NOMO-1 (cell line): Measurements from ENCODE around the gene ZNF367.

Experiments
- DNase-seq, 2 experiments: peaks; one replicate each; lab custom pipeline; 2025; ENCODE audit not compliant: unreplicated experiment in 2 of 2; lab: John Stamatoyannopoulos, UW

Gene ZNF367

DNA sequence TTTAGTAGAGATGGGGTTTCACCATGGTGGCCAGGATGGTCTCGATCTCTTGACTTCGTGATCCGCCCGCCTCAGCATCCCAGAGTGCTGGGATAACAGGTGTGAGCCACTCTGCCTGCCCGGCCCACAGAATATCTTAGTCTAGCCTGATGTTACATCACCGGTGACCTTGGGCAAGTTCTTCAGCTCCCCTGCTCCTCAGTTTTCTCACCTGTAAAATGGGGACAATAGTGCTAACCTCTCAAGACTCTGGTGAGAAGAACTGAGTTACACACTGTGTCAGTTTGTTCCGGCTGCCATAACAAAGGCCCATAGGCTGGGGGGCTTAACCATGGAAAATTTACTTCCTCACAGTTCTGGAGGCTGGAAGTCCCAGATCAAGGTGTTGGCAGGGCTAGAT, 19.3 kb upstream of the ZNF367 start:
- DNase-seq: no peak

GRCh38 chr9:96436456-96437126, 18.4 kb upstream of the ZNF367 start:
- DNase-seq: no peak

GRCh38 chr9:96436063-96436455, 17.9 kb upstream of the ZNF367 start:
- no peak for DNase-seq

DNA sequence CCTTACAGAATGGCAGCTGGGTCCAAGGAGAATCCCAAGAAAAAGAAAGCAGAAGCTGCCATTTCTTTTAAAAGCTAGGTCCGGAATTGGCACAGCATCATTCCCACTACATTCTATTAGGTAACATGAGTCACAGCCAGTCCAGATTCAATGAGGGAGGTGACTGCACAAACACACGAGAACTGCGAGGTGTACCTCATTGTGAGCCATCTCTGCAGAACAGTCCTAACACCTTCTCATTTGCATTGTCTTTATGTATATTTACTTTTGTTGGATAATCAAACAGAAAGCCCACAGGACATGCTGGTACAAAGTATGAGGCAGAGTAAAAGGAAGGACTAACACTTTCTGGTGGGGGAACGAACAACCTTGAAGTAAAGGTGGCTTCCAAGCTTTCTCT, 17.2 kb upstream of the ZNF367 start:
- DNase-seq: no peak

- no peak for DNase-seq
These were observed 12.2 kb upstream of the ZNF367 start for GRCh38 chr9:96430377-96430776.

DNA sequence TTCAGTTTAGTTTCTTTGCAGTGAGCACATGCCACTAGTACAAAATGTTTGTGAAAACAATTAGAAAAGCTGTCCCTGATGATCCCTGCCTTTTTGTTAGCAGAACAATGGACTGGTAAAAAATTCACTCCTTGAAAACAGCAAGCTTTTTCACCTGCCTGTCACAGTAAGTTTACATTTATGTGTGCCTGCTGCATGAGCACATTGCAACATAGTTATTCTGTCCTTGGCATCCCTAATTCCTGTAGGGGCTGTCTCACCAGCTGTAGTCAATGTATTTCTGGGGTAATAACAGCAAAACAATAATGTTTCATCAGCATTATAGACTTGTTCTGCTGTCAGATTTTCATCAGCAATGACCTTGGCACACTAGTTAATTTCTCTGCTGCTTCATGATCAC, 11.6 kb upstream of the ZNF367 start:
- DNase-seq: no peak

GRCh38 chr9:96425500-96426169, 7.5 kb upstream of the ZNF367 start:
- no peak for DNase-seq

DNA sequence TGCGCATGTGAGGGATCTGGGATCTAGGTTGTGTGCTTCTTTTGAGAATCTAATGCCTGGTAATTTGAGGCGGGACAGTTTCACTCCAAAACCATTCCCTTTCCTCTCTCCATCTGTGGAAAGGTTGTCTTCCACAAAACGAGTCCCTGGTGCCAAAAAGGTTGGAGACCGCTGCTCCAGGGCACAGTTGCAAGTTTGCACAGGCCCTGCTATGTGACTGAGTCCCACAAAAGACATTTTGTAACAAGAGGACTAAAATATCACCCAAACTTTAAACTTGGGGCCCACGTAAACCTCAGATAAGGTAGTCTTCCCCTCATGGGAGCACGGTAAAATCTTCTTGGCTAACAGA, 5.8 kb upstream of the ZNF367 start:
- DNase-seq: no peak

GRCh38 chr9:96423322-96423984, 5.3 kb upstream of the ZNF367 start:
- DNase-seq: no peak

DNA sequence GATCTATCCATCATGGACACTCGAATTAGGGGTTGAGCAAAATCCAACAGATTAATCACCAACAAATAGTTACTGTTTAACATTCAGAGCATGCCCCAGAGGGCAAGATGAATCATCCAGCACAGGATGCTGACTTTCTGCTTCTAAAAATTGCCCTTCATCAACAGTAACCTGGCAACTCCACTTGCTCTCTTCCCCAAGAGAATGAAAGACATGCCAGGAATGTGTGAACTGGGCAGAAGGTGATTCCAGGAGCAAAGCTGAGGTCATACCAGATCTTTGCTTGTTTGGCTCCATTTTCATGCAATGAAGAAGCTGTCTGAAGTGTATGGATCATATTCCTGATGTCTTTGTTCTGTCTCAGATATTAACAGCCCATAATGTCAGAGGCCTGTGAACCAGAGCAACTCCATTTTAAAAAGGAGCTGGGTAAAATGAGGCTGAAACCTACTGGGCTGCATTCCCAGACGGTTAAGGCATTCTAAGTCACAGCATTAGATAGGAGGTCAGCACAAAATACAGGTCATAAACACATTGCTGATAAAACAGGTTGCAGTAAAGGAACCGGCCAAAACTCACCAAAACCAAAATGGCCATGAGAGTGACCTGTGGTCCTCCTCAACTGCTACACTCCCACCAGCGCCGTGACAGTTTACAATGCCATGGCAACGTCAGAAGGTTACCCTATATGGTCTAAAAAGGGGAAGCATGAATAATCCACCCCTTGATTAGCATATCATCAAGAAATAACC, 2.5 kb upstream of the ZNF367 start:
- peak; percentile 43 to 63 for DNase-seq

GRCh38 chr9:96419691-96419969, 1.5 kb upstream of the ZNF367 start:
- DNase-seq: no peak

DNA sequence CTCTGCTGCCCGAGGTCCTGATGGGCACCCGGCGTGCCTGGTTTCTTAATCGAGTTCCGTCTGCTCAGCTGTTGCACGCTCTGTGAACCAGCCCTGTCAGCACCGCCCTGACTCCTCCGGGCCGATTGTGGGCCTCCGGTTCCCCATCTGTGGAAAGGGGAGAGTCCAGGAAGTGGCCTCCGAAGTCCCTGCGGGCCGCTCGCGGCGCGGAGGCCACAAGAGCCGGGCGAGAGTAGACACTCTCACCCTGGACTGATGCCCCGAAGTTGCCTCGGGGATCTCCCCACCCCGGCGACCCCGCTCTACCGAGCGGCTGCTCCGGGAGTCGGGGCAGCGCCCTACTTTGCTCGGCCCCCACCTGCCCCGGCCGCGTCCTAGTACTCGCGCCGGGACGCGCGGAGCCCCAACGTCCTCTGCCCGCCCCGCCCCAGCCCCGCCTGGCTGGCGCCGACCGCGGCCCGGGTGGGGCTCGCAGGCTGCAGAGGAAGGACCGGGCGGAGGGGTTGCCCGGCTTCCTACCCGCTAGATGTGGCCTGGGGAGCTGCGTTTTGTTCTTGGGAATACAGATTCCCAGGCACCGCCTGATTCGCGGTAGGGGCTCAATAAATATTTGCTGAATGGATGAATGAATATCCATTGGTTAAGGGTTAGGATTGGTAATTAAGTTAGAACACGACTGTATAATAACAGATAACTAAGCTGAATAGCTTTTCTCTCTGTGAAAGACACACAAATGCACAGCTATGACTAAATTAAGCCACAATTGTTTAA, 935 bp upstream of the ZNF367 start:
- DNase-seq: peak; percentile 66 to 79

GRCh38 chr9:96417661-96418082, 498 bp downstream of the ZNF367 start:
- no peak for DNase-seq

GRCh38 chr9:96417051-96417586, 1.1 kb downstream of the ZNF367 start:
- peak; percentile 65 to 80 for DNase-seq

DNA sequence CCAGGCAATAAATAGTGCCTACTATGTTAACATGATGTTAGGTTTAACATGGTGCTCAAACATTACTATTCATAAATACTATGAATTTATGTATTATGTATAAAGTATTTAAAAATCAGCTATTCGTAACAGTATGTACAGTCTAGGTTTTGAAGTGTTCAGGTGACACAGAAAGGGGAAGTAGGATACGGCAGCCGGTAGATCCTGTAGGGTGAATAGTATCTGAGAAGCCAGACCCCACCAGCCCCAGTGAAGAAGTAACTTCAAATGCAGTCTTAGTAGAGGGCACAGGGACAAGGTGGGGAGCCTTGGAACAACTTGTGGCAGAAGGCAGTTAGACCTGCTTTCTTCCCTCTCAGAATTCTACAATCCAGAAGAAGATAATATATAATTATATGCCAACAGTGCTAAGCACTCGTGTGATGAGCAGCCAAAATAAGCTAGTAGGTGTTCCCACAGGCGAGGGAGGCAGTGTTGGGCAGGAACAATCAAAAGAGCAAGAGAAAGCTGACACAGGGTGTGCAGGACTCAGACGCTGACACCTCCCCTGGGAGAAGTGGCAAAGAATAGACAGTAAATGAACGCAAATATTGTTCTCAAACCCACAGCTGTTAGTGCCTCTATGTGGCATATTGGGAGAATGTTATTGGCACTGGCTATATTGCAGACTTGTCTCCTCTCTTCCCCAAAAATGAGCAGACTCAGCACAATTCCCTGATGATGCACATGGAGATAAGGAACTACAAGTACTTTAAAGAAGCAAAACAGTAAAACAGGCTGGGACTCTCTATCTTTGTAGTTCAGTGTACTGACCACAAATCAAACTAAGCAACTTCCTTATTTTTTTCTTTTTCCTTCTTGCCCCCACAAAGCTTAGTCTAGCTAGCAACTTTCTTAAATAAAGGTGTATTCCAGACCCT, 4.6 kb downstream of the ZNF367 start:
- peak; percentile 60 to 69 for DNase-seq

- no peak for DNase-seq
These were observed 5.8 kb downstream of the ZNF367 start for GRCh38 chr9:96412174-96412913.

GRCh38 chr9:96411129-96411838, 6.9 kb downstream of the ZNF367 start:
- DNase-seq: no peak
